Mesenchymal stem cell (in vitro differentiated cells and primary cell): ENCODE data around the gene SMCO3. TPM values are rescaled to one million over a fixed set of nuclear protein-coding genes. Genes with fewer than 3 reads are reported as not detected.

Source experiments
- DNase-seq: peaks from one replicate; pipeline ENCODE4 v3.0.0-alpha.2; 2013
- H2AFZ ChIP-seq: one replicate; pipeline ENCODE4 v1.6.1; 2013; ENCODE audit warnings: low read depth, mild to moderate bottlenecking, control low read depth, inconsistent platforms, low read length, moderate library complexity
- H2AK5ac ChIP-seq: 2 replicates; pipeline ENCODE4 v1.6.1; 2013; ENCODE audit warnings: low read length, moderate library complexity, mild to moderate bottlenecking, inconsistent platforms; ENCODE audit not compliant: severe bottlenecking
- H2BK120ac ChIP-seq: one replicate; pipeline ENCODE4 v1.6.1; 2013; ENCODE audit warnings: low read depth, mild to moderate bottlenecking, inconsistent platforms, low read length, moderate library complexity
- H2BK12ac ChIP-seq, 2 experiments: one replicate each; pipeline ENCODE4 v1.6.1; 2013; ENCODE audit warnings: inconsistent platforms in 2 of 2, low read length in 2 of 2, mild to moderate bottlenecking in 2 of 2, moderate library complexity in 2 of 2, control low read depth in 1 of 2
- H2BK15ac ChIP-seq: one replicate; pipeline ENCODE4 v1.6.1; 2013; ENCODE audit warnings: mild to moderate bottlenecking, low read depth, inconsistent platforms; ENCODE audit not compliant: poor library complexity, severe bottlenecking
- H2BK5ac ChIP-seq: 2 replicates; pipeline ENCODE4 v1.6.1; 2013; ENCODE audit warnings: low read depth, mild to moderate bottlenecking, low read length, control low read depth, inconsistent platforms; ENCODE audit not compliant: poor library complexity, severe bottlenecking
- H3K14ac ChIP-seq, 2 experiments: one replicate each; pipeline ENCODE4 v1.6.1; 2013; ENCODE audit warnings: inconsistent platforms in 2 of 2, low read length in 2 of 2, control low read depth in 1 of 2, mild to moderate bottlenecking in 1 of 2, moderate library complexity in 1 of 2
- H3K18ac ChIP-seq, 2 experiments: one replicate each; pipeline ENCODE4 v1.6.1; 2013; ENCODE audit warnings: inconsistent platforms in 2 of 2, low read length in 2 of 2, control low read depth in 1 of 2, low read depth in 1 of 2, mild to moderate bottlenecking in 1 of 2
- H3K23ac ChIP-seq, 2 experiments: one replicate each; pipeline ENCODE4 v1.6.1; 2013; ENCODE audit warnings: inconsistent platforms in 2 of 2, low read length in 2 of 2, mild to moderate bottlenecking in 2 of 2, moderate library complexity in 2 of 2, control low read depth in 1 of 2
- H3K27ac ChIP-seq: 2 replicates; pipeline ENCODE4 v1.5.1; 2013; ENCODE audit warnings: mild to moderate bottlenecking, moderate library complexity, low read length, control low read depth, inconsistent platforms; ENCODE audit not compliant: poor library complexity, severe bottlenecking
- H3K27me3 ChIP-seq, 2 experiments: 2 replicates each; pipeline versions ENCODE4 v1.6.1 to v1.7.0; 2013; ENCODE audit warnings: low read length in 2 of 2, mild to moderate bottlenecking in 2 of 2, moderate library complexity in 2 of 2, control low read depth in 1 of 2, inconsistent platforms in 1 of 2; ENCODE audit not compliant: control insufficient read depth in 1 of 2, insufficient read depth in 1 of 2
- H3K36me3 ChIP-seq, 2 experiments: 2 replicates each; pipeline versions ENCODE4 v1.6.1 to v1.7.0; 2013; ENCODE audit warnings: low read length in 2 of 2, control low read depth in 1 of 2, inconsistent platforms in 1 of 2, low read depth in 1 of 2, mild to moderate bottlenecking in 1 of 2; ENCODE audit not compliant: insufficient read depth in 2 of 2, control insufficient read depth in 1 of 2
- H3K4ac ChIP-seq, 2 experiments: one replicate each; pipeline ENCODE4 v1.6.1; 2013; ENCODE audit warnings: inconsistent platforms in 2 of 2, low read length in 2 of 2, mild to moderate bottlenecking in 2 of 2, moderate library complexity in 2 of 2, control low read depth in 1 of 2, low read depth in 1 of 2
- H3K4me1 ChIP-seq: 2 replicates; pipeline ENCODE4 v1.6.1; 2013; ENCODE audit warnings: low read depth, low read length, control low read depth; ENCODE audit not compliant: control insufficient read depth, insufficient read depth
- H3K4me2 ChIP-seq: 2 replicates; pipeline ENCODE4 v1.6.1; 2013; ENCODE audit warnings: low read length, mild to moderate bottlenecking, inconsistent platforms; ENCODE audit not compliant: poor library complexity, severe bottlenecking
- H3K4me3 ChIP-seq, 2 experiments: 2 replicates each; pipeline versions ENCODE4 v1.5.1 to v1.7.0; 2013; ENCODE audit warnings: low read length in 2 of 2, mild to moderate bottlenecking in 2 of 2, control low read depth in 1 of 2, low read depth in 1 of 2; ENCODE audit not compliant: insufficient read depth in 1 of 2
- H3K79me1 ChIP-seq: replicated peaks from 2 replicates; pipeline ENCODE4 v1.6.1; 2013; ENCODE audit warnings: mild to moderate bottlenecking, control low read depth, low read length, inconsistent platforms; ENCODE audit not compliant: poor library complexity, severe bottlenecking
- H3K9ac ChIP-seq: 2 replicates; pipeline ENCODE4 v1.7.0; 2013; ENCODE audit warnings: mild to moderate bottlenecking, low read length, moderate library complexity
- H3K9me3 ChIP-seq: 2 replicates; pipeline ENCODE4 v1.7.0; 2013; ENCODE audit warnings: mild to moderate bottlenecking, low read length; ENCODE audit not compliant: control insufficient read depth
- H4K8ac ChIP-seq: one replicate; pipeline ENCODE4 v1.6.1; 2013; ENCODE audit warnings: inconsistent platforms, mild to moderate bottlenecking, low read length, moderate library complexity
- H4K91ac ChIP-seq: one replicate; pipeline ENCODE4 v1.6.1; 2013; ENCODE audit warnings: mild to moderate bottlenecking, low read length, inconsistent platforms
- whole genome bisulfite sequencing: methylation state at CpG from one replicate; pipeline ENCODE4 v1.1.7; 2013; ENCODE audit warnings: mixed read lengths; 5-methylcytosine and 5-hydroxymethylcytosine counted together
- polyA plus RNA-seq, 2 experiments: library from polyadenylated mRNA; stranded (reverse); fragments of 200-250 nt; gene quantifications; one replicate each; pipeline ENCODE4 v1.2.3, GENCODE V29; 2013

SMCO3 gene
- polyA plus RNA-seq (2013, experiment 1 of 2): 0.26 TPM
- polyA plus RNA-seq (2013, experiment 2 of 2): 0.19 TPM

DNA sequence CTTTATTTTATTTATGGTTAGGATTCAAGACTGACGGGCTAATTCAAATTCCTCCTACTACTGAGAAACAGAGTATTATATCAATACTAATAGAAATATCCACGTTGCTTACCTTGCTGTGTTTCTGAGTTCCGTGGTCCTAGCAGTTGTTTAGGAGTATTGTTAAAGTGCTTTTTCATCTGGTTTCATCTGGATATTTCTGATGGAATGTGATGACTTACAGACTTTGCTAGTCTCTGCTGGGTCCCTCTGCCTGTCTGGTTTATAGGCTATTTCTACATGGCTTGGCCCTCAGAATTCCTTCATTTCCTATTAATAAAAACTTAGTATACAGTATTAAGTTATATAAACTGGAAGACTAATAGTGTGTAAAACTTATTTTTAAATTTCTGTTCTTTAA lies at the start of gene SMCO3:
Gene SMCO3 (minus strand): TSS at position 169 of the 400 bp plus-strand sequence. CDS start 7,502 bp downstream, outside the sequence.
- no peak within 1 kb of the TSS for H3K4me2 ChIP-seq
- H2BK15ac ChIP-seq: no peak within 1 kb of the TSS
- H3K4me3 ChIP-seq: no peak within 1 kb of the TSS
- H2BK5ac ChIP-seq: no peak within 1 kb of the TSS
- no peak for DNase-seq
- H3K4me1 ChIP-seq: no peaks in the 10 kb centered on the region
- H4K91ac ChIP-seq: no peak within 1 kb of the TSS
- no peaks in the 10 kb centered on the region for H3K79me1 ChIP-seq
- peak within 1 kb of the TSS; percentile 13 for H3K9ac ChIP-seq
- no peak within 1 kb of the TSS for H3K23ac ChIP-seq
- 87% methylated on average over 3 of the region's 3 CpGs for WGBS
- H3K9me3 ChIP-seq: no peaks in the 10 kb centered on the region
- no peak within 1 kb of the TSS for H2AK5ac ChIP-seq
- no peak within 1 kb of the TSS for H3K18ac ChIP-seq
- H3K27me3 ChIP-seq: no peaks in the 10 kb centered on the region
- H3K27ac ChIP-seq: no peak within 1 kb of the TSS
- no peaks in the 10 kb centered on the region for H3K36me3 ChIP-seq
- no peak within 1 kb of the TSS for H3K4ac ChIP-seq
- H3K14ac ChIP-seq: no peak within 1 kb of the TSS
- no peak within 1 kb of the TSS for H4K8ac ChIP-seq
- no peak within 1 kb of the TSS for H2BK120ac ChIP-seq
- no peak within 1 kb of the TSS for H2AFZ ChIP-seq
- no peak within 1 kb of the TSS for H2BK12ac ChIP-seq

DNA sequence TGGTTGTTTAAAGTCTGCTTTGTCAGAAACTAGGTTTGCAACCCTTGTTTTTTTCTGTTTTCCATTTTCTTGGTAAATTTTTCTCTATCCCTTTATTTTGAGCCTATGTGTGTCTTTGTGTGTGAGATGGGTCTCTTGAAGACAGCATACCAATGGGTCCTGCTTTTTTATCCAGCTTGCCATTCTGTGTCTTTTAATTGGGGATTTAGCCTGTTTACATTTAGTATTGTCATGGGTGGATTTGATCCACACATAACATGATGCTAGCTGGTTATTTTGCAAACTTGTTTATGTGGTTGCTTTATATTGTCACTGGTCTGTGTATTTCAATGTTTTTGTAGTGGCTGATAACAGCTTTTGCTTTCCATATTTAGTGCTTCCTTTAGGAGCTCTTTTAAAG lies 46.5 kb upstream of the SMCO3 start:
- Histone ChIP-seq H3K27me3 (no peaks in the 10 kb centered on the region), H3K9ac (no peak overlapping the region), H2BK5ac (no peak overlapping the region), H2AFZ (no peak overlapping the region), H3K79me1 (no peaks in the 10 kb centered on the region), H2AK5ac (no peak overlapping the region), H3K4me3 (no peak overlapping the region), H3K36me3 (no peaks in the 10 kb centered on the region), H3K18ac (no peak overlapping the region), H3K4me2 (no peak overlapping the region), H4K8ac (no peak overlapping the region), H3K4me1 (no peaks in the 10 kb centered on the region), H2BK15ac (no peak overlapping the region), H3K14ac (no peak overlapping the region), H3K23ac (no peak overlapping the region), H2BK120ac (no peak overlapping the region), H3K9me3 (peaks cover 16% of the 10 kb centered on the region), H3K27ac (no peak overlapping the region), H4K91ac (no peak overlapping the region), H2BK12ac (no peak overlapping the region), H3K4ac (no peak overlapping the region)
- DNase-seq: no peak

DNA sequence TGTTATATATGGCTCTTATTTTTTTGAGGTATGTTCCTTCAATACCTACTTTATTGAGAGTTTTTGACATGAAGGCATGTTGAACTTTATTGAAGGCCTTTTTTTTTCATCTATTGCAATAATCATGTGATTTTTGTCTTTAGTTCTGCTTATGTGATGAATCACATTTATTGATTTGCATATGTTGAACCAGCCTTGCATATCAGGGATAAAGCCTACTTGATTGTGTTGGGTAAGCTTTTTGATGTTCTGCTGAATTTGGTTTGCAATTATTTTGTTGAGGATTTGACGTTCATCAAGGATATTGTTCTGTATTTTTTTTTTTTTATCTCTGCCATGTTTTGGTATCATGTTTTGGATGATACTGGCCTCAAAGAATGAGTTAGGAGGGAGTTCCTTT lies 44.5 kb upstream of the SMCO3 start:
- no peak overlapping the region for H3K18ac ChIP-seq
- no peak overlapping the region for H2AK5ac ChIP-seq
- H3K27ac ChIP-seq: no peak overlapping the region

DNA sequence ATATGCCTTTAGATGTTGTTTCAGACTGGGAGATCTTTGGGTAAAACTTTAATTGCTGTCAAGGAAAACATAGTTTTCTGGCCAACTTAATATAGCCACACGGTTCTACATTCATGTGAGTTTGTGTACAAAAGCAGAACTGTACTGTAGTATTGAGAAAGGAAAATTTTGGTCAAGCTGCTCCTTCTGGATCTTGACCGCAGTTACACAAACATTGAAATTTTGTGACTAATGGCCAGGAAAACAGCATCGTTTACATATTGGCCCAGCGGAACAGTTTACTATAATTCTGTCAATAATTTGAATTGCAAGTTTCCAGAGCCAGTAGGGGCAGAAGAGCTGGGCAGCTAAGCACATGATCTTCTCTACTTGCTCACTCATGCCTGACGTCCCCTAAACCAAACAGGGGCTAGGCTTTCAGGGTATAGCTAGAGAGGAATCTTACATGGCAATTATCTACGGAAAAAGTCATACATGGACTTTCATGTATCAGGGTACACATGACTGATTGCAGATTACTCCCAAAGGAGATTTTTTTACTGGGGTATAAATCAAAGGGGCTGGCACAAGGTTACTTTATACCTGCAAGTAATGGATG lies 40.7 kb upstream of the SMCO3 start:
- Histone ChIP-seq H3K18ac (no peak overlapping the region), H2BK15ac (no peak overlapping the region), H3K27me3 (no peaks in the 10 kb centered on the region), H3K4me2 (no peak overlapping the region), H3K79me1 (no peaks in the 10 kb centered on the region), H2AFZ (no peak overlapping the region), H2AK5ac (no peak overlapping the region), H3K4me3 (no peak overlapping the region), H3K4ac (no peak overlapping the region), H3K9ac (peak overlapping the region; percentile 59), H3K23ac (no peak overlapping the region), H2BK5ac (no peak overlapping the region), H3K4me1 (no peaks in the 10 kb centered on the region), H4K91ac (no peak overlapping the region), H3K36me3 (no peaks in the 10 kb centered on the region), H3K27ac (no peak overlapping the region), H2BK12ac (no peak overlapping the region), H2BK120ac (no peak overlapping the region), H4K8ac (no peak overlapping the region), H3K14ac (no peak overlapping the region), H3K9me3 (peaks cover 7% of the 10 kb centered on the region)
- WGBS: 56% methylated on average over 6 of the region's 6 CpGs
- peak; percentile 68 for DNase-seq

More for the DNA sequence above, 44.5 kb upstream of the SMCO3 start:
- Histone ChIP-seq H3K9ac (no peak overlapping the region), H2BK120ac (no peak overlapping the region), H2AFZ (no peak overlapping the region), H3K4ac (no peak overlapping the region), H3K4me1 (no peaks in the 10 kb centered on the region), H2BK15ac (no peak overlapping the region), H3K4me2 (no peak overlapping the region), H3K23ac (no peak overlapping the region), H3K36me3 (no peaks in the 10 kb centered on the region), H3K4me3 (no peak overlapping the region), H3K14ac (no peak overlapping the region), H4K91ac (no peak overlapping the region), H3K79me1 (no peaks in the 10 kb centered on the region), H2BK5ac (no peak overlapping the region), H4K8ac (no peak overlapping the region), H3K27me3 (no peaks in the 10 kb centered on the region), H3K9me3 (peaks cover 16% of the 10 kb centered on the region), H2BK12ac (no peak overlapping the region)
- WGBS: 86% methylated on average over 1 of the region's 1 CpG
- DNase-seq: no peak
